GM18517 (cell line): ENCODE results near the gene OTULIN.

Source experiments
- ATAC-seq: cut with Tn5 transposase; IDR thresholded peaks from one replicate; pipeline ENCODE4 v1.9.1; 2021; ENCODE audit warnings: mild to moderate bottlenecking, moderate library complexity; ENCODE audit not compliant: unreplicated experiment

The OTULIN gene

DNA sequence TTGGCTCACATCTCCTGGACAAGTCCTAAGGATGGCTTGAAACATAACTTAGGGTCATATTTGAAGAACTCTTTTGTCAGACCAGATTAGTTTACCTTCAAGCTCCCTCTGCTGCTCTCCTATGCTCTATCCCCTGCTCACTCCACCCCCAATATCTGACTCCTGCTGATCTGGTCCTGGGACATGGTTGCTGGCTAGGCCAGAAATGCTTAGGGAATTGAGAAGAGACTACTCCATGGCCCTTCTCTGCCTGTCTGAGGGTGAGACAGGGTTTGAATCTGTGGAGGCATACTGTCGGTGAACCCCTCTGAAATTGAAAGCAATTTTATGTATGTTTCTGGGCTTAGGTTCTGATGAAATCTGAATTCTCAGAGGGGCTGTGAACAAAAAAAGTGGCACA lies 3.3 kb downstream of the OTULIN start:
- no peak for ATAC-seq

DNA sequence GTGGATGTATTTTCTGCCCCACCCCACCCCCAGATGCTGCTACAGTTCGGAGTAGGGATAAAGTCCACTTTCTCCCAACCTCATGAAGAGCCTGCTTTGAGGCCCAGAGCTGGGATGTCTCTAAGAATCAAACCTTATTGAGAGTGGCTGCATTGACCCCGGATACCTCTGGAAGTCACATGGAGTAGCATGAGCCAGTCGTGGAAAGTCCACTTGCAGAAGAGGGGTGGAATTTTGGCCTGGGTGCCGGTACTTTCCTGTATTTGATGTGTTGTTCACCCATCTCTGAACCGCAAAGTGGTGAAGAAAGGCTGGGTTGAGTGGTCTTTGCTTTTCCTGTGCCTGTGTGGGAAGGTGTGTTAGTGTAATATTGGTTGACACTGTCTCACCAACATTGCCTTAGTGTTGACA lies 3.7 kb downstream of the OTULIN start:
- ATAC-seq = no peak

DNA sequence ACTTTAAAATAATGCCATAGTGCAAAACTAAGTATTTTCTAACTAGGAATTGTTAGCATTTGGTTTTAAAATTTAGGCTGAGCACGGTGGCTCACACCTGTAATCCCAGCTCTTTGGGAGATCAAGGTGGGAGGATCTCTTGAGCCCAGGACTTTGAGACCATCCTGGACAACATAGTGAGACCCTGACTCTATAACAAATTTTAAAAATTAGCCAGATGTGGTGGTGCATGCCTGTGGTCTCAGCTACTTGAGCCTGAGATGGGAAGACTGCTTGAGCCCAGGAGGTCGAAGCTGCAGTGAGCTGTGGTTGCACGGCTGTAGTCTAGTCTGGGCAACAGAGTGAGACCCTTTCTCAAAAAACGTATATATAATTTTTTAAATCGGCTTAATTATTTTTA lies 4.9 kb downstream of the OTULIN start:
- no peak for ATAC-seq

DNA sequence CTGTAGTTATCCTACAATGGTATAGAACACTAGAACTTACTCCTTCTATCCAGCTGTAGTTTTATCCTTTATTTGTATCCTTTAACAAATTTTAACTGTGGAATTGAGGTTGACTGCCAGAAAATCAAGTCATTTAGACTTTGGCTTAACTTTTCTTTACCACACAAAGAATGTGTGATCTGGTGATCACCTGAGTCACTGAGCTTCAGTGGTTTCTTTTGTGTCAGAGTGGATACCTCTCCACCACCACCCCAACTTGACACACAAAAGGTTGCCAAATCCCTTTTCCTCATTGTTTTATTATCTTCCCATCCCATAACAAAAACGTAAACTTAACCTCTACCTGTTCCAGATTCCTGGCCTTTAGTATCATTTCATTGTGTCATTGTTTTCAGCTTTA lies 5.5 kb downstream of the OTULIN start:
- no peak for ATAC-seq

DNA sequence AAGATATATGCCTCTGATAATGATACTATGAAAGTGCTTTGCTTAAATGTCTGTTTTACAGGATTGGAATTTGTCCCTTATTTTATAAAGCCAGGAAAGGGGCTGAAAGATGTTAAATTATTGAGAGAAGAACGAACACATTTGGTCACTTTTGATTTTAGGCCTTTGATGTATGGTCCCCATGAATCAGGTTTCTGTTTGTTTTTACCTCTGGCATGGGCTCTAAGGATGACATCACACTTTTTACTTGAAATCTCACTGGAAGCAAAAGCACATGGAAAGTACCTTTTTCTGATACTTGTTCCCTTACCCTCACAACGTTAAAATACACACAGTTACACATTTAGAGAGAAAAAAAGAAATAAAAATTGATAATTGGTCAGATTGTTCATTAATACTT lies 6.9 kb downstream of the OTULIN start:
- ATAC-seq = no peak

DNA sequence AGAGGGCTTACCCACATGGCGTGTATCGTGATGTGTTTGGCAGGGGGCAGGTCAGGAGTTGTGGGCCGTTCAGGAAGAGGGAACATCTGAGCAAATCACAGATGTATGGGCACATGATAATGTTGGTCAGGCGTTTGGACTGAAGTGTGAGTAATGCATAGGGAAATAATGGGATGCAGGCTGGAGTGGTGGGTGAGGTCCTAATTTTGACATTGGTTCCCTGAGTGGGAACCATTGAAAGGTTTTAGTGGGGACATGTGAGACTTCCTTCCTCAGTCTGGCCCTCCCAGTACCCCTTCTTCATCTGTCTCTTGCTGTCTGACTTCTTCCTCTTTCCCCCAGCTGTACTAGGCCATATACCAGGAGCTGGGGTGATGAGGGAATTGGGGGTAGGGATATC lies 7.6 kb downstream of the OTULIN start:
- no peak for ATAC-seq

DNA sequence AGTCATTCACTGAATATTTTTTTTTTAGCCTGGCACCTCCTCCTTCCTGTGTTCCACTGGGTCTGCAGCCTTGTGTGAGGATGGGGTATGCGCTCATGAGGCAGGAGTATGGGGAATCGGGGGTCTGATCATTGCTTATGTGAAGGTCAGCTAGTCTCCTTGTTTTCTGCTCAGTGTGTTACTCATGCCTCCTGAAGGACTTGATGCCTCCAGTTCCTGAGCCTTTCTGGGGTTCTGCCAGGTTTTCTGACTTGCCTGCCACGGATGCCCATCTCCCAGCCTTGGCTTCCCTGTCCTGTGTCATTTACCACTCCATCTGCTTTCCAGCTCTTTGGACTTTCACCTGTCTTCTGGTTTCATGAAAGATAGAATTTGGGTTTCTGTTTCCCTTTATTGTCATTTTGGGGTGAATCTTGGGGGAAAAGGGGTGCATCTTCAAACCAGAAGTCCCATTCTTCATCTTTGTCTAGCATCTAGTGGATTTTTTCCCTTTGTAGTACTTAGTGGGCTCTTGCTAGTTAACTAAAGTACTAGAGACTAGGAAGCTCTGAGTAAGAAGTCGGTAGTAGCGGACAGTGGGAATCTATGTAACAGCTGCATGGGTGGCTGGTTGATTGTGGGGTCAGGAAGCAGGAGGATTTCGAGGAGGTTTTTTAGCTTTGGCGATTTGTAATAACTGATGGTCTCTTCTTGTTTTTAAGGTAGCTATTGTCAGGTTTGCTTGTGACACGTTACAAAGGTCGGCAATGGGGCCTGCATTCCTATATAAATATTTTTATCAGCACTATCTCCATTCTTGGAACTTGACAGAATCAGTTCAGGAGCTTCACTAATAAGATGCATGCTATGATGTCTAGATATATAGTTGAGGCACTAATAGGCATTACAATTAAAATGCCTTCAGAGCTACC lies 8.2 kb downstream of the OTULIN start:
- ATAC-seq = no peak

DNA sequence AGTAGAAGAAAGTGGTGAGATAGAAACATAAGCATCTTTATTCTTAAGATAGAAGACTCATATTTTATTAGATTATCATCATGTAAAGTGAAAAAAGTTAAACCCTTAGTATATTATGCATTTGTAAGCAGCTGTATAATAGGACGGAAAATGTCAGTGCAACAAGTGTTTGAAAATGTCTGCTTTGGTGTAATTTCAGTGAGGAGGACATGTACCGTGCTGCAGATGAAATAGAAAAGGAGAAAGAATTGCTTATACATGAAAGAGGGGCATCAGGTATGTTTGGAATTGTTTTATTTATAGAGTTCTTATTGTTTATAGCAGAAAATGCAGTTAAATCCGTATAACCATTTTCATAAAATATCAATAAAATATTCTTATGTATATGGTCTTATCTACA lies 8.9 kb downstream of the OTULIN start:
- ATAC-seq = no peak

DNA sequence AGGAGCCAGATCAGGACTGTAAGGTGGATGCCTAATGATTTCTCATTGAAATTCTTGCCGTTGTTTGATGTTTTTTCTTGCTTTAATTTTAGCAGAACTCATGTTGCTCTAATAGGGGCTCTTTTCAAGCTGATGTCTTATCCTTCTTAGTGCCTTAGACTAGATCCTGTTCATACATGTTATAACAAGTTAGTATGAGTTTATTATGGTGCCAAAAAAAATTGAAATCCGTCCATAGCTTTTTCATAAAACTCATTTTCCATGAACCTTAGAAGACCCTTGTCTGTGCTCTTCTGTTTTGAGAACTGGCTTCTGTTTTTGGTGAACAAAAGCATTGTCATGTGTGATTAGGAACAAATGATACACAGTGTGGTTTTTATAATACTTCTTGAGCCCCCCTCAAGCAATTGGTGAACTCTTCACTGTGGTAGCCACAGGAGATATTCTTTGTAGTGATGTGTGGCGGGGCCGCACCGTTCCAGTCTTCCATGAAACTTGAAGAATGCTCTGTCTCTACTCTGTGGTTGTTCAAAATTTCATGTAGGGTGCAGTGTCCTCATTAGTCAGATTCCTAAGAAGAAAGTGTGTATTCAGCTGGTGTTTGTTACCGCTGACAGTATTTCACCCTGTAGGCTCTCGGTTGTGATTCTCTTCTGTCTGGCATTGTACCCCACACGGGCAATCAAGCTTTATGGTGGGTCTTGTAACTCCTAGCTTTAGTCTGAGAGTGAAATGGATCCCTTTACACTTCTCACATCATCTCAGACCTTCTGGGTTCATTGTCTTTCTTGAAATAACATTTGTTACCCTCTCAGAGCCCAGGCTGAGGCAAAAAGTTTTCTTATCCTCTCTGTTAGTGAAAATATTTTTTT lies 10.7 kb downstream of the OTULIN start:
- ATAC-seq = peak; percentile 8

DNA sequence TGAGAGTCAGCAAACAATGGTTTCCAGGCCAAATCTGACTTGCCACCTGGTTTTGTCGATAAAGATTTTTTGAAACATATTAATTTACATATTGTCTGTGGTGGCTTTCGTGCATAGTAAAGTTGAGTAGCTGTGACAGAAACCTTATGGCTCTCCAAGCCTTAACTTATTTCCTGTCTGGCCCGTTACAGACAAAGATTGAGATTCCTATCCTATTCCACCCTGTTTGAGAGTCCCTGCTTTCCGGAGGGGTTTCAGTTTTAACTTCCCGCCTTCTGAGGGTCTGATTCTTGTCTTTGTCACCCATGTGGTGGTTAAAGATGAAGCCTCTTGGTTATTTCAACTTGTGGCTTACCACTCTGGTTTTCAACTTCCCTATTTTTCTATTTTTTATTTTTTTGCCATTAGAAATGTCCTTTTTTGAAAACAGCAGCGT lies 11.4 kb downstream of the OTULIN start:
- ATAC-seq = peak; percentile 45

DNA sequence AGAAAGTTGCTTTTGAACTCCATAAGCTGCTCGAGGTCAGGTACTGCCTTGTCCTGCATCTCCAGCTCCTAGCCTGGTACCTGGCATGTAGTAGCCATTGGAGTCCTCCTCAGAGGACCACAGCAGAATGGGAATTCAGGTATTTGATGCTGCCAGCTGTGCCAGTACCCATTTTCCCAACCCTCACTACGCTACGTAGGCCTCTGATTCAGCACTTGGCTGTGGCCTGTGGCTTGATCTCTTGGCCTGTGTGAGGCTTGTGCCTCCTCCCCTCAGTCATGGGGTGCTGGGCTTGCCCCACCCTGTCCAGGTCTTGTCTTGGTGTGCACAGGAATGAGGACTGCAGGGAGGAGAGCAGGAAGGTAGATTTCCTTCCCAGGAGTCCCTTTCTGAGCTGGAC lies 11.8 kb downstream of the OTULIN start:
- ATAC-seq = peak; percentile 30

DNA sequence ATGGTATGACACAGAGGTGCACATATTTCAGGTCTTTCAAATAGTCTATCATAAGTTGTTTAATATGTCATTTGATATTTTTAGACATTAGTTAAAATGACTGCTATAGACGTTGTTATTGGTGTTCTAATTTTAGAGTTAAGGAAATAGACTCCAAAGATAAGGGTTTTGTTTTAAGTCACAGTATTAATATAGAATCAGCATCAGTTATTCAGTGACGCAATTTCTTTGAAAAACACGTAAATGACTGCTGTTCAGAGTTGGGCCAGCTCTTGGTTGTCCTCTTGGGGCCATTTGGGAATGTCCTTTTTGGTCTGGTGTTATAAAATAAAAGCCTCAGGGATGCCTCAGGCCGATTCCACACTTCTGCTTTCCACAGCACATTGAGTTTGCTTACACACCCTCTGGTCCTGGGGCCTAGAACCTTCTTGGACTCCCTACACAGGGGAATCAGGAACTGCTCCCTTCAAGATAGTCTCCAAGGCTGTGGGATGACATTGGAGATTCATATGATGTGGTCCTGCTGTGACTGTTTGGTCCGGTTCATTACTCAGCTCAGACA lies 14.3 kb downstream of the OTULIN start:
- no peak for ATAC-seq

DNA sequence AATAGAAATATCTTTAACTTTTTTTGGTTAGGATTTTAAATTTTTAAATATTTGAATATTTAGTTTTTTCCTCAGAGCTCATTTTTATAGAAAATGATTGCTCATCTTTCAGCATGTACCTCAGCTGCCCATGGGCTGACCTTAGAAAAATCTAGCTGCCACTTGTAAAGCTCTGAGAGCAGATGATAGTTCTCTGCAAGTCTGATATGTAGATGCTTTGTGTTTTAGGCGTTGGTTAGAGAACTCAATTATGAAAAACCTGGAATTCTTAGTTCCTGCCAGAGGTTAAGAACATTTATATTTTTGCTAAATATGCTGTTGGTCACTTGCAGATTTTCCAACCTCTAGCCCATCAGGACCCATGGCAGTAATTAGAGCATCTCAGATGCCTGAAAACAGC lies 15.1 kb downstream of the OTULIN start:
- no peak for ATAC-seq

DNA sequence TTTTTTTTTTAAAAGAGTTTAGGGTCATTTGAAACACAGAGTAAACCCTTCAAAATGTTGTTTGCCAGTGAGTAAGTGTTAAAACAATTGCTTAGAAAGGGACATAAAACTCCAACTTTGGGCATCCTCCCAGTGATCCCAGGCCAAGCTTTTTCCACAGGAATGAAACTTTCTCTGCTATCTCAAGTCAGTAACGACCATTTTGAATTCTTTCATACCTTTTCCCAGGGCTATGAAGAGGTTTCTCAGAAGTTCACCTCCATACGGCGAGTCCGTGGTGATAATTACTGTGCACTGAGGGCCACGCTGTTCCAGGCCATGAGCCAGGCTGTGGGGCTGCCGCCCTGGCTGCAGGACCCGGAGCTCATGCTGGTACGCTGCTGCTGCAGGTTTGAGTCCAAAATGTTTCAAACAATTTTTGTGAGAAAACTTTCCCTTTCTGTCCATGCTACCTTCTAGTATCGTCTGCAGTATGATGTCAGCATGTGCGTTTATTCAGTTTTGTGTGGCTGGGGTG lies 16.8 kb downstream of the OTULIN start:
- no peak for ATAC-seq

DNA sequence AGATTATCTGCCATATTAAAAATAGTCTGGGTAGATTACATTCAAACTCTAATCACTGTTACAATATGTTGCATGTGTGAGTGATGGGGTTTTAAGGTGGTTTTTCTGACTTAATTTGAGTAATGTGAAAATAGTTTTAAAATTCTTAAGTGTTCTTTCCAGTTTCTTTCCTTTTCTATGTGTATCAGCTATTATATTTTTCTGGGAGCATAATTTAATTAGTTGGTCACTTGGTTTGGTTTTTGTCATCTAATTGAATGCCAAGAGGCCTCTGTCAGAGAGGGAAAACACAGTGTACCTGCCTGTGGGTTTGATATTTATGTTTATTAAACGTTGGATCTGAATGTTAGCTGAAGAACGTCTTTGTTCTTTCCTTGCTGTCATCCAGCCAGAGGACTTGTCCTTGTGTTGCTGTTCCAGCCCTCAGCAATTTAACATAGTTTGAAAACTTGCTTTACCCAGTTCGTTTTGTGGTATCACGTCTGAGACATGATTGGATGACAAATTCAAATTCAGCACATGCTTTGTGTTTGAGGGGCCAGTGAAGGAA lies 19.5 kb downstream of the OTULIN start:
- ATAC-seq = no peak

DNA sequence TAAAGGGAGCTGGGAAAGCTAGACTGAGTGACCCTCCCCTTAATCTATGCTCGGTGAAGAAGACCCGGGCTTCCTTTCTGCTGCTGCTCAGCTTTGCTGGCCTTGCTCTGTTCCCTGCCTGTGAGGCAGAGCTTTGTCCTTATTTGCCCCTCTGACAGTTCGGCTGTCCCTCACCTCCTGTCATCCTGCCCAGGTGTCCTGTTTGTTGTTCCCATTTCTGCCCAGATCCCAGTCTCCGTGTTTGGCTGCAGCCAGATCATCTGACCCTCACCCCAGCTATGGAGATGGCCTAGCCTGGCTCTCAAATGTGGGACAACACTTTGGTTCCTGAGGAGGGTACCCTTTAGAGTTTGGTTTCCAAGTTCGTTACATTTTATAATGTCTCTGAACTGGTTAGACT lies 20.2 kb downstream of the OTULIN start:
- ATAC-seq = no peak

DNA sequence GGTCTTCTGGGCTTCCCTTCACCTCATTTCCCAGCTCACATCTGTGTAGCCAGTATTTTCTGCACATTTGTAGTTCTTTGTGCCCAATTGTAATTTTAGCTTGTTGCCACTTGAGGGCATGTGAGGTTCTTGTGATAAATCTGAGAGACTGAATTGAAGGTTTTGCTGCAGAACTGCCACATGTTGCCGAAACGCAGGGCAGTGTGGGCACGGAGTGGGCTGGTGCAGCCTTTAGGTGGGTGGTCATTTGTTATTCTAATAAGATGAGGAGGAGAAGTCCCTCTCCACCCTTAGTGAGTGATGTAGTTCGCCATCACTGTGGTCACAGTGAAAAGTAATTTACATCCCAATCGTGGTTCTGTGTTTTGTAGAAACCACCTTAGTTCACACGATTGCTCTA lies 21.2 kb downstream of the OTULIN start:
- ATAC-seq = peak; percentile 95

DNA sequence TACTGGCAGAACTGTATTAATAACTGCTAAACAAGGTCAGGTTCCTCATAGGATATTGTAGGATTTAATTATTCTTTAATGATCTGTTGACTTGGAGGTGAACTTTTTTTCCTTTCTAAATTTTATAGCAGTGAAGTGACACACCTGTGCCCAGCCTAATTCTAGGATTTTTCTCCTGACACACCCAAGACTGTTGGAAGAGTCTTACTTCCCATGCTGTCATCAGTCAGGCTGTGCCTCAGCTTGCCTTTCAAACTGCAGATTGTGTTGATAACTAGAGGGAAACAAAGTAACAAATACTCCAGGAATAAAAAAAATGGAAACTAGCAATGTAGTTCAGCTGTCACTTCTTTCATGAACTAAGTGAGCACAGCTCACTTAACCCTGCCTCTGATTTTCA lies 22.0 kb downstream of the OTULIN start:
- no peak for ATAC-seq

DNA sequence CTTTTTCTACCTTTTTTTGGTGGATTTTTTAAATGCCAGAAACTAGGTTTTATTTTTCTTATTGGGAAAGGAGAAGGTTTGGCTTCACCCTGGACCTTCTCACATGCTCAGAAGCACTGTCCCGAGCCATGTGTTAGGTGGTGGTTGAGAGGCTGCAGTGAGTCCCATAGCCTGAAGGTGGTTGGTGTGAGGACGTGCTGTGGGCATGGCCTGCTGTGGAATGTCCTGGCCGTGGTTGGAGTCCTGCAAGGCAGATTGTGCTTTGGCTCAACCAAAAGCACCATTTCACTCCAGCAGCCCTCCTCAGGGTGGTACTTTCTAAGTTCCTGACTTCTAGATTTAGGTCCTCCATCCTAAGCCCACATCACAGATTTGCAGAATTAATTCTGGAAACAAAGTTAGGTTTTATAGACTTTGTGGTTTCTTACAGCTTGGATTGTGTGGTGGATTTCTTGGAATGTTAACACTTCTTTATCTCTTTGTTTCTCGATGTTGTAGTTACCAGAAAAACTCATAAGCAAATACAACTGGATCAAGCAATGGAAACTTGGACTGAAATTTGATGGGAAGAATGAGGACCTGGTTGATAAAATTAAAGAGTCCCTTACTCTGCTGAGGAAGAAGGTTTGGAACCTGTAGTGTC lies 22.6 kb downstream of the OTULIN start:
- no peak for ATAC-seq

DNA sequence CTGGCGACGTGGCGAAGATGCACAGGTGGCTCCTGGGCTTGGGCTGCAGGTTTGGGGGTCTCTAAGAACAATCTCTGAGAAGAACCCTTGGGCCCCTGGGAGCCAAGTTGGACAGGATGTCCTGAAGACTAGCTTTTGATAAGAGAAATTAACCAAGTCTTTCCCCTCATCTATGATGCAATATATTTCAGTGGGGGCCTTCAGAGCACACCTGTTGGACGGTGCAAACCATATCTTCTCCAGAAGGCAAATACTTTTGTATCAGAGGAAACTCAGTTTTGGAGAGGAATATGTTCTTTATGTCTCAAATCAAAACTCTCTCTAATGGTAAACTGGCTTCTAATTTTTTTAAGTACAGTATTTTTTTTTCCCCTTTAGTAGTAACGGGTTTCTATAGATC lies 28.6 kb downstream of the OTULIN start:
- ATAC-seq = no peak

DNA sequence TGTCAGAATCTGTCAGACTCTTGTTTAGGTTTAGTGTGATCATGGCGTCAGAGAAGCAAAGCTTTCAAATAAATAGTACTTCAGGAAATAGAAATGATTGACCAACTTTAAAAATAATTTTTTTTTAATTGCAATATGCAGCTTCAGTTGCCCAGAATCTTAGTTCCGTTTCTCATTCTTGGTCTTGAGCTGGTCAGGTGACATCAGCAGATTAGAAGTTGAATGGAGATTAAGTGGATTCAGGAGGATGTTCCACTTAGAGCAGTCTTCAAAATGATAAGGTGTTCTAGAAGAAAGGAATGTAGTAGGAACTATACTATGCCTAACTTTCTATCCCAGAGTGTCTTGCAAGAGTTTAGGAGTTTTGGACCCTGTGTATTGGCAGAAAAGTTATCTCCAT lies 30.6 kb downstream of the OTULIN start:
- ATAC-seq = no peak
